A673 (cell line): Measurements from ENCODE around the gene GSTM1. TPM values are rescaled to one million over a fixed set of nuclear protein-coding genes. Genes with fewer than 3 reads are reported as not detected.

ENCODE experiments used
- BruUV-seq: library from RNA; stranded (reverse); fragments of 400-500 nt; replicated peaks from 2 replicates; lab custom pipeline; 2021; lab: Mats Ljungman, UMichigan
- CTCF ChIA-PET: fragments of 300-600 bp; sonication (Branson Sonifier 250); formaldehyde crosslinking; loops from one replicate; lab custom pipeline; 2022; ENCODE audit warnings: antibody characterized with exemption; lab: Charles Lee
- POLR2A ChIA-PET: fragments of 300-600 bp; sonication (Branson Sonifier 250); formaldehyde crosslinking; loops from one replicate; lab custom pipeline; 2022; ENCODE audit warnings: antibody characterized with exemption; ENCODE audit not compliant: low non-redundant PET; lab: Charles Lee
- DNase-seq: peaks from one replicate; pipeline ENCODE4 v3.0.0-alpha.2; 2015; ENCODE audit warnings: low spot score
- H3K27ac ChIP-seq: fragments of 200-600 bp; sonication (generic); 2 replicates; pipeline ENCODE4 v1.5.1; 2016; ENCODE audit warnings: mixed run types, low read depth, mild to moderate bottlenecking, mixed read lengths, antibody characterized with exemption, low read length; ENCODE audit not compliant: poor library complexity, severe bottlenecking
- H3K27me3 ChIP-seq: fragments of 200-600 bp; sonication (generic); replicated peaks from 2 replicates; pipeline ENCODE4 v1.6.1; 2017; ENCODE audit warnings: mixed run types, low read depth, mild to moderate bottlenecking, mixed read lengths, antibody characterized with exemption, low read length; ENCODE audit not compliant: insufficient read depth, poor library complexity
- H3K36me3 ChIP-seq: fragments of 200-600 bp; sonication (generic); 2 replicates; pipeline ENCODE4 v1.6.1; 2016; ENCODE audit warnings: mixed run types, mild to moderate bottlenecking, mixed read lengths, antibody characterized with exemption, low read length; ENCODE audit not compliant: insufficient read depth, poor library complexity, severe bottlenecking
- H3K4me1 ChIP-seq: fragments of 200-600 bp; sonication (generic); 2 replicates; pipeline ENCODE4 v1.6.1; 2017; ENCODE audit warnings: mixed run types, mild to moderate bottlenecking, mixed read lengths, antibody characterized with exemption, low read length; ENCODE audit not compliant: insufficient read depth, poor library complexity, severe bottlenecking
- H3K4me3 ChIP-seq: fragments of 200-600 bp; sonication (generic); 2 replicates; pipeline ENCODE4 v1.5.1; 2016; ENCODE audit warnings: low read depth, mixed run types, mild to moderate bottlenecking, mixed read lengths, low read length; ENCODE audit not compliant: poor library complexity, severe bottlenecking
- H3K9me3 ChIP-seq: fragments of 200-600 bp; sonication (generic); 2 replicates; pipeline ENCODE4 v1.6.1; 2016; ENCODE audit warnings: mixed run types, low read depth, mild to moderate bottlenecking, mixed read lengths, antibody characterized with exemption, low read length; ENCODE audit not compliant: poor library complexity, severe bottlenecking
- CTCF ChIP-seq: fragments of 300-800, 200-600 bp; sonication (generic); conservative IDR thresholded peaks from 2 replicates; pipeline ENCODE4 v1.5.1; 2017; ENCODE audit warnings: low read depth, mild to moderate bottlenecking, antibody characterized with exemption, low read length, moderate library complexity, mixed read lengths
- EZH2 ChIP-seq: fragments of 200-600 bp; sonication (generic); IDR thresholded peaks from 2 replicates; pipeline ENCODE4 v1.6.1; 2017; ENCODE audit warnings: borderline replicate concordance, low read depth, mild to moderate bottlenecking, mixed read lengths, antibody characterized with exemption, low read length; ENCODE audit not compliant: poor library complexity, severe bottlenecking
- intact Hi-C: fragments of 100-400 bp; cut with micrococcal nuclease; formaldehyde crosslinking; loops from one replicate; pipeline ENCODE4 v1.10.0; 2022; ENCODE audit not compliant: unreplicated experiment
- total RNA-seq: library from RNA; stranded (reverse); gene quantifications from 2 replicates; pipeline ENCODE4 v1.2.3, GENCODE V29; 2021

GSTM1 gene
- total RNA-seq, 1 experiment from 2014 or later, result 166 TPM

- peak overlapping the region; percentile 97 for H3K4me3 ChIP-seq
- CTCF ChIA-PET, result interaction anchor here (1.1 kb wide), 1 partner anchor 327 kb away, joined by 3 read pairs; the partner anchor contains the start of gene AHCYL1
- no peaks in the 10 kb centered on the region for H3K27me3 ChIP-seq
- POLR2A ChIA-PET, result no interaction called here
- H3K36me3 ChIP-seq, result peaks cover 40% of the 10 kb centered on the region
- peak; percentile 1 for DNase-seq
- peaks cover 23% of the 10 kb centered on the region for H3K4me1 ChIP-seq
- TF ChIP-seq CTCF, result no peak
- no peak for TF ChIP-seq EZH2
- H3K27ac ChIP-seq, result peak overlapping the region; percentile 27
- intact Hi-C loops, result no loop called here
- no TSS peak for BruUV-seq
- H3K9me3 ChIP-seq, result no peaks in the 10 kb centered on the region
Measured at GRCh38 chr1:109657395-109657794, 30.2 kb upstream of the GSTM1 start.

GRCh38 chr1:109657970-109658369, 29.6 kb upstream of the GSTM1 start:
- DNase-seq, result peak; percentile 0
- ChIA-PET POLR2A (no interaction called here), CTCF (interaction anchor here (1.1 kb wide), 1 partner anchor 327 kb away, joined by 3 read pairs; the partner anchor contains the start of gene AHCYL1)

GRCh38 chr1:109658533-109659042, 29.0 kb upstream of the GSTM1 start:
- no peaks in the 10 kb centered on the region for H3K9me3 ChIP-seq
- POLR2A ChIA-PET, result no interaction called here
- H3K27ac ChIP-seq, result peak overlapping the region; percentile 27
- peak; percentile 1 for DNase-seq
- H3K4me1 ChIP-seq, result peaks cover 13% of the 10 kb centered on the region
- peak overlapping the region; percentile 97 for H3K4me3 ChIP-seq
- no TSS peak for BruUV-seq
- H3K36me3 ChIP-seq, result peaks cover 40% of the 10 kb centered on the region
- no peaks in the 10 kb centered on the region for H3K27me3 ChIP-seq
- intact Hi-C loops, result no loop called here
- CTCF ChIA-PET, result no interaction called here
- TF ChIP-seq EZH2, result no peak
- TF ChIP-seq CTCF, result no peak

More at GRCh38 chr1:109657970-109658369, 29.6 kb upstream of the GSTM1 start:
- Histone ChIP-seq H3K9me3 (no peaks in the 10 kb centered on the region), H3K36me3 (peaks cover 40% of the 10 kb centered on the region), H3K27me3 (no peaks in the 10 kb centered on the region), H3K4me3 (peak overlapping the region; percentile 97), H3K27ac (peak overlapping the region; percentile 27), H3K4me1 (peaks cover 19% of the 10 kb centered on the region)
- intact Hi-C loops, result no loop called here
- TF ChIP-seq EZH2 (no peak), CTCF (no peak)
- BruUV-seq, result no TSS peak
